MG63 (cell line): ENCODE measurements around the gene PPP1R3F. TPM values are rescaled to one million over a fixed set of nuclear protein-coding genes. Genes with fewer than 3 reads are reported as not detected.

Source experiments
- DNase-seq: peaks from one replicate; pipeline ENCODE4 v3.0.0-alpha.2; 2020
- H3K27me3 ChIP-seq: fragments of 250-450 bp; sonication (Bioruptor Pico); 2 replicates; pipeline ENCODE4 v1.5.1; 2020; ENCODE audit warnings: mild to moderate bottlenecking, moderate library complexity
- H3K36me3 ChIP-seq: fragments of 250-450 bp; sonication (Bioruptor Pico); 2 replicates; pipeline ENCODE4 v1.5.1; 2020; ENCODE audit warnings: mild to moderate bottlenecking, moderate library complexity
- H3K4me3 ChIP-seq: fragments of 250-450 bp; sonication (Bioruptor Pico); 2 replicates; pipeline ENCODE4 v1.5.1; 2020; ENCODE audit warnings: mild to moderate bottlenecking, moderate library complexity
- H3K9me3 ChIP-seq: fragments of 250-450 bp; sonication (Bioruptor Pico); 2 replicates; pipeline ENCODE4 v1.5.1; 2020; ENCODE audit warnings: mild to moderate bottlenecking, moderate library complexity
- total RNA-seq: library from RNA; depleted of rRNA; stranded (reverse); fragments of >200 nt; shearing (Covaris generic); gene quantifications from 2 replicates; pipeline ENCODE4 v1.2.3, GENCODE V29; 2014; ENCODE audit warnings: low replicate concordance

PPP1R3F gene
- total RNA-seq, 1 experiment from 2014 or later = 7.6 TPM

- Histone ChIP-seq H3K27me3 (no peaks in the 10 kb centered on the region), H3K9me3 (no peaks in the 10 kb centered on the region), H3K36me3 (peaks cover 2% of the 10 kb centered on the region), H3K4me3 (no peak overlapping the region)
- DNase-seq = no peak
These were observed 23.1 kb upstream of the PPP1R3F start for GRCh38 chrX:49246541-49246940.

DNA sequence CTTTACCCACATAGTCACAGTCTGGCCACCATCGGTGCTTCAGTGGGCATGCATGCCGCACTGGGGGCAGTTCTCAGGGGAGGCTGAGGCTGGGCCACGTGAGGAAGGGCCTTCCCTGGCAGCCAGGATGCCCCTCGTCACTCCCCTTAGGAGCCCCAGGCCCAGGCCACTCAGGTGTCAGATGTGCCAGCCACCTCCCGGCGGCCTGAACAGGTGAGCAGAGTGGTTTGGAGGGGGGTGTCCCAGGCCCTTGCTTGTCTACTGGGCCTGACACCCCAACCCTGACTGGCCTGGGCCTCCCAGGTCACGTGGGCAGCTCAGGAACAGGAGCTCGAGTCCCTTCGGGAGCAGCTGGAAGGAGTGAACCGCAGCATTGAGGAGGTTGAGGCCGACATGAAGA, 22.2 kb upstream of the PPP1R3F start:
- Histone ChIP-seq H3K36me3 (peaks cover 2% of the 10 kb centered on the region), H3K4me3 (no peak overlapping the region), H3K9me3 (no peaks in the 10 kb centered on the region), H3K27me3 (no peaks in the 10 kb centered on the region)
- no peak for DNase-seq

- H3K36me3 ChIP-seq = peaks cover 2% of the 10 kb centered on the region
- no peaks in the 10 kb centered on the region for H3K27me3 ChIP-seq
- DNase-seq = no peak
- H3K9me3 ChIP-seq = no peaks in the 10 kb centered on the region
- H3K4me3 ChIP-seq = no peak overlapping the region
These were observed 21.4 kb upstream of the PPP1R3F start for GRCh38 chrX:49247916-49248811.

DNA sequence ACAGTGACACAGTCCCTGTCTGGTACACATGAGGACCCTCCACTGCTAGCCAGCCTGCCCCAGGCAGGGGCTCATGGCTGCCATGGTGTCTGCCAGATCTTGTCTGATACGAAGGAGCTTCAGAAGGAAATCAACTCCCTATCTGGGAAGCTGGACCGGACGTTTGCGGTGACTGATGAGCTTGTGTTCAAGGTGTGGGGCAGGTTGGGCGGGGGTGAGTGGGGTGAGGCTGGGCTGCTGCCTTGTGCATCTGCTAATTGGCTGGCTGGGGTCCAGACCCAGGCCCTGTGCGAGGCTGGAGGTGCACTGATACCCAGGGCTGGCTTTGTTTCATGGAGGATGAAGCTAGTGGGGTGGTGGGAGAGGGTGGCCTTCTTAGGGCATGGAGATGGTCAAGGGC, 20.5 kb upstream of the PPP1R3F start:
- Histone ChIP-seq H3K27me3 (no peaks in the 10 kb centered on the region), H3K36me3 (peaks cover under 1% of the 10 kb centered on the region; the same call in 1 of the 2 replicates), H3K9me3 (no peaks in the 10 kb centered on the region), H3K4me3 (no peak overlapping the region)
- DNase-seq = no peak

DNA sequence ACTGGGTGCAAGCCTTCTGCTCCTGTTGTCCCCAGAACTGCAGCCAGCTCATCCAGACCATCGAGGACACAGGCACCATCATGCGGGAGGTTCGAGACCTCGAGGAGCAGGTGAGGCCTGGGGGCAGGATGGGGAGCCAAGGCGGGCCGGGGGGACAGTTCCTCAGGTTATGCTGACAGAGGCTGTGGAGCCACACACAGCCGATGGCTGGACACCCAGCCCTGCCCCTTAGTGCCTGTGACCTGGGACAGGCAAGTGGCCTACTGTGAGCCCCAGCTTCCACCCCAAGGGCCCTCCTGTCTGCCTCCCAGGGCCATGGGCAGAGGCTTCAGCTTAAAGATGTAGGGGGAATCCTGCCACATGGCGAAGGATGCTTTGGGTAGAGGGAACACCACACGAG, 20.0 kb upstream of the PPP1R3F start:
- Histone ChIP-seq H3K27me3 (no peaks in the 10 kb centered on the region), H3K4me3 (no peak overlapping the region), H3K9me3 (no peaks in the 10 kb centered on the region), H3K36me3 (no peaks in the 10 kb centered on the region)
- DNase-seq = no peak

DNA sequence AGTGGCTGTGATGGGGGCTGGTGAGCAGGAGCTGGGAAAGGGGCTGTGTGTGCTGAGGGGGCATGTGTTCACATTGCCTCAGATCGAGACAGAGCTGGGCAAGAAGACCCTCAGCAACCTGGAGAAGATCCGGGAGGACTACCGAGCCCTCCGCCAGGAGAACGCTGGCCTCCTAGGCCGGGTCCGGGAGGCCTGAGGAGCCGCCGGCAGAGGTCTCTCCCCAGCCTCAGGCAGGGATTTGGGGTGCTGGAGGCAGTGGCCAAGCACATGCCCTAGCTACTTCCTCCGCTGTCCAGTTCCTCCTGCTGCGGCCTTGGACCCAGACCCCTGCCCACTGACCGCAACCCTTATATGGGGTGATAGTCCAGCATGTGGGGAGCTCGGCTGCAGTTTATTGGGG, 19.5 kb upstream of the PPP1R3F start:
- DNase-seq = no peak
- H3K27me3 ChIP-seq = no peaks in the 10 kb centered on the region
- H3K9me3 ChIP-seq = no peaks in the 10 kb centered on the region
- H3K36me3 ChIP-seq = no peaks in the 10 kb centered on the region
- no peak overlapping the region for H3K4me3 ChIP-seq

DNA sequence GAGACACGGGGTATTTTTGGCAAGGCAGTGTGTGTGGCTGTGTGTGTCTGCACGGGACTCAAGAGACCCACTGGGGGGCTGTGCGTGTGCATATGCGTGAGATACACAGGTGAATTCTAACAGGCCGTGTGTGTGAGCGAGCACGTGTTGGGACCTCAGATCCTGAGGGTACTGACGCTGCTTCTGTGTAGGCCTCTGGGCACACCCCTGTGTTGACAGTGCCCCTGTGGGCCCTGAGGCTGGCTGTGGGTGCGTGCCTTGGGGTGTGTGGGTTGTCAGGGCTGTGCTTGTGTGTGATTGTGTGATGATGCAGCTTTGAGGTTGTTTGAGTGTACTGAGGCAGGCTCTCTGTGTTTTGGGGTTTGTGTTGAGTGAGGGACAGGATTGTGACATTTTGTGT, 19.0 kb upstream of the PPP1R3F start:
- no peaks in the 10 kb centered on the region for H3K9me3 ChIP-seq
- no peak for DNase-seq
- no peaks in the 10 kb centered on the region for H3K27me3 ChIP-seq
- no peaks in the 10 kb centered on the region for H3K36me3 ChIP-seq
- H3K4me3 ChIP-seq = no peak overlapping the region

GRCh38 chrX:49251325-49251724, 18.3 kb upstream of the PPP1R3F start:
- no peak overlapping the region for H3K4me3 ChIP-seq
- no peaks in the 10 kb centered on the region for H3K27me3 ChIP-seq
- H3K36me3 ChIP-seq = no peaks in the 10 kb centered on the region
- no peak for DNase-seq
- H3K9me3 ChIP-seq = no peaks in the 10 kb centered on the region

DNA sequence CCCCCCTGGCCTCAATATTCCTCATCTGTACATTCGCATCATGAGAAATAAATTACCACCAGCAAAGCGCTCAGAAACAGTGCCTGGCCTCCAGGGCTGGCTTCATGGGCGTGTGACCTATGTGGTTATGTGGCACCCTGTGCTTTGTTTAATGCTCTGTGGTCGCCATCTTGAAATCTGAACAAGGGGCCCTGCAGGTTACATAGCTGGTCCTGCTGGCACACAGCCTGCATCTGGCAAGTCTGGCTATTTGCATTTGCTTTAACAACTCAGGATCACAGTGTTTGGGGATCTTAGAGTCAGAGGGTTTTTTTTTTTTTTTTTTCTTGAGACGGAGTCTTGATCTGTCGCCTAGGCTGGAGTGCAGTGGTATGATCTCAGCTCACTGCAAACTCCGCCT, 15.0 kb upstream of the PPP1R3F start:
- DNase-seq = no peak
- H3K4me3 ChIP-seq = no peak overlapping the region
- H3K27me3 ChIP-seq = no peaks in the 10 kb centered on the region
- no peaks in the 10 kb centered on the region for H3K9me3 ChIP-seq
- H3K36me3 ChIP-seq = no peaks in the 10 kb centered on the region

- H3K9me3 ChIP-seq = no peaks in the 10 kb centered on the region
- no peak overlapping the region for H3K4me3 ChIP-seq
- no peaks in the 10 kb centered on the region for H3K27me3 ChIP-seq
- DNase-seq = no peak
- no peaks in the 10 kb centered on the region for H3K36me3 ChIP-seq
These were observed 13.2 kb upstream of the PPP1R3F start for GRCh38 chrX:49256268-49256995.

DNA sequence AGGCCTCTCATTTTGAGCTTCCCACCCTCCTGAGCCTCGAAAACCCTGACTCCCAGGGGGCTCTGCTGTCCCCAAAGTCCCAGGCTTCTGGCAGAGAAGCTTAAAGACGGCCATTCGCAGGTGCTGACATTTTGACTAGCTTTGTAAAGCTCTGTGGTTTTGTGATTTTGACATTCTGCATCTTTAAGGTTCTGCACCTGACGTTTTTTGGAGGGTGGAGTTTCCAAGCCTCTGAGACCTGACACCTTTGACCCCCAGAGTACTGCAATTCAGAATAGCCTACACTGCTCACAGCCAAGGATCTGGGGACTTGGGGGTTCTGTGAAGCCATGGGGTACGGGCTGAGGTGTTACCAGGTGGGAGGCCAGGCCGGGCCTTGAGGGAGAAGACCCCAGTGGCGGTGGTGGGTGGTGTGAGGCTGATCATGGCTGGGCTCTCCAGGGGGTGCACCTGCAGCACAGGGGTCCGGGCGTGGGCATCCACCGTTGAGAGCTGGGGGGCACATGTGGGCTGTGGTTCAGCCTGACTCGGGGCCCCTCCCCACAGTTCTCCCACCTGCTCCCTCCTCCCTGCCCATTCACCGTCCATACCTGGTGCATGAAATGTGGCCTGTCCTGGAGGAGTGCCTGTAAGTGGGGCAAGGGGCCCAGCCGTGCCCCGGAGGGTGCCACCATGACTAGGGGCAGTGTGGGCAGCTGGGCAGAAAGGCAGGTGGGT, 12.4 kb upstream of the PPP1R3F start:
- Histone ChIP-seq H3K36me3 (no peaks in the 10 kb centered on the region), H3K4me3 (no peak overlapping the region), H3K27me3 (no peaks in the 10 kb centered on the region), H3K9me3 (no peaks in the 10 kb centered on the region)
- DNase-seq = no peak

DNA sequence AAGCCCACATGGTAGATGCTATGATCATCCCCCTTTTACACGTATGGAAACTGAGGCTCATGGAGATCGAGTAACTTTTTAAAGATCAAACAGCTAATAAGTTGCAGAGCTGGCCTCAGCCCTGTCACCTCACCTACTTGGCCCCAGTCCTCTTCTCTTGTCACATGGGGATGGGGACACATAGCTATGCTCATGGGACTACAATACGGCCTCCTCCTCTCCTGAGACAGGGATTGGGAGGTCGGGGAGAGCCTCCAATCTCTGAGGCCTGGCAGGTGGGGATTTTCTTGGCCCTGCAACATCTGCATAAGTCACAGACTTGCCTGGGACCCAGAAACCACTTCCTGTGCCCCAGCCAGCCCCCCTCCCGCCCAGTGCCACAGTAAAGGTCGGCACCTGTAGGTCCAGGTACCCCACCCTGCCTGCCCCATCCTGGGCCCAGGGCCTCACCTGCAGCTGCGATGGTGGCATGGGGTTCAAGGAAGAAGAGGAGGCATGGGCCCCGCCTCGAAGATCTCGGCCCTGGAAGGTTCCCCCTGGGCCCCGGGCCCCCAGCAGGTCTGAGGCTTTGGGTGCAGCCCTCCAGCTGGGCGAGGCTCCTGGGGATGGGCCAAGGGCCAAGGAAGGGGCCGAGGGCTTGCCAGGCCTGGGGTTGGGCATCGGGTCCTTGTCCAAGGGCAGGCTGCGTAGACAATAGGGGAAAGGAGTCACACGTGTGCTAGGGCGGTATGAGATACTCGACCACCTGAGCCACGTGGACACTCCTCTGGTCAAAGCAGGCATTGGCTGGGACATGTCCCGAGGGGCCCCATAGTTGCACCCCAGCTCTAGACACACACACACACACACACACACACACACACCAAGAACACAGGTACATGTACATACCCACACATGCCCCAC, 11.5 kb upstream of the PPP1R3F start:
- DNase-seq = no peak
- H3K27me3 ChIP-seq = no peaks in the 10 kb centered on the region
- no peak overlapping the region for H3K4me3 ChIP-seq
- no peaks in the 10 kb centered on the region for H3K36me3 ChIP-seq
- H3K9me3 ChIP-seq = no peaks in the 10 kb centered on the region

GRCh38 chrX:49258749-49259124, 10.9 kb upstream of the PPP1R3F start:
- Histone ChIP-seq H3K27me3 (no peaks in the 10 kb centered on the region), H3K36me3 (no peaks in the 10 kb centered on the region), H3K9me3 (no peaks in the 10 kb centered on the region), H3K4me3 (no peak overlapping the region)
- DNase-seq = no peak

DNA sequence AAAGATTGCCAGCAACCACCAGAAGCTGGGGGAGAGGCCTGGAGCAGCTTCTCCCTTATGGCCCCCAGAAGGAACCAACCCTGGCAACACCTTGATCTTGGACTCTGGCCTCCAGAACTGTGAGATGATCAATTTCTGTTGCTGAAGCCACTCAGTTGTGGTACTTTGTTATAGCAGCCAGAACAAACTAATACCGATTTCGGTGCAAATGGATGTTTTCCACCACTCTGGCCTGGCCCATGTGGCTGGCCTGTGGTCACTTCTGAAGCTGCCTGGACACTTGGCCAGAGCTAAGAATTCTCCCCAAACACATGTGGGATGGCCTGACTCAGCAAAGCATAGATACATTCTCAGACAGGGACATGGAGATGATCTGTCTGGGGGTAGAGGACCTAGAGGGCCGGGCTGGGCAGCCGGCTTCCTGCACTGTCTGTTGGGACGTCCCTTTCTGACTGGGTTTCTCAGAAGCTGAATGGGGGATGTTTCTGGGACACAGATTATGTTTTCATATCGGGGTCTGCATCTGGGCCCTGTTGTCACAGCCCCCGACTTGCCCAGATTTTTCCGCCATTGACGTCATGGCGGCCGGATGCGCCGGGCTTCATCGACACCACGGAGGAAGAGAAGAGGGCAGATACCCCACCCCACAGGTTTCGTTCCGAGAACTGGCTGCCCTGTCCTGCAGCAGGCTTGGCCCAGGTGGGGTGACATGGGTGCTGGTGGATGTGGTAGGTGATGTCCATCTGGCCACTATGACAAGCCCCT, 9.2 kb upstream of the PPP1R3F start:
- Histone ChIP-seq H3K27me3 (no peaks in the 10 kb centered on the region), H3K36me3 (no peaks in the 10 kb centered on the region), H3K4me3 (no peak overlapping the region), H3K9me3 (no peaks in the 10 kb centered on the region)
- DNase-seq = no peak

DNA sequence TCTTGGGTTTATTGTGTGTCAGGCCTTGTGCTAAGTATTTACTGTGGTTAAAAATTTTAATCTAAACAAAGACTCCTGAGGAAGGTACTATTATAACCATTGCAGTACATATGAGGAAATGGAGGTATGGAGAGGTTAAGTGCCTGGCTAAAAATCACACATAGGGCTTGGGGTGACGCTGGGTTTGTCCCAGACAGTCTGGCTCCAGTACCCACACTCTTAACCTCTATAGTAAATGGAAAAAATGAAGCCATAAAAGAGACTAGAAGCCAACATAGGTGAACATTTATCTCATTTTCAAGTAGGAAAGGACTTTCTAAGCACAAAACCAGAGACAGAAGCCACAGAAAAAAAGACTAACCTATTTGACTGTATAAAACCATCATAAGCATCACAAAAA, 7.0 kb upstream of the PPP1R3F start:
- no peak for DNase-seq
- Histone ChIP-seq H3K27me3 (no peaks in the 10 kb centered on the region), H3K9me3 (no peaks in the 10 kb centered on the region), H3K4me3 (no peak overlapping the region), H3K36me3 (no peaks in the 10 kb centered on the region)

GRCh38 chrX:49263631-49264030, 6.0 kb upstream of the PPP1R3F start:
- Histone ChIP-seq H3K27me3 (no peaks in the 10 kb centered on the region), H3K36me3 (no peaks in the 10 kb centered on the region), H3K9me3 (no peaks in the 10 kb centered on the region), H3K4me3 (no peak overlapping the region)
- no peak for DNase-seq
